CD4-positive, alpha-beta memory T cell (primary cell): ENCODE measurements around the gene TWIST2. TPM values are rescaled to one million over a fixed set of nuclear protein-coding genes. Genes with fewer than 3 reads are reported as not detected.

Source experiments
- CTCF ChIA-PET: fragments of 350-600 bp; sonication (Branson Sonifier 250); formaldehyde crosslinking; loops from one replicate; lab custom pipeline; 2021; ENCODE audit warnings: inconsistent platforms; ENCODE audit not compliant: partially characterized antibody; lab: Charles Lee
- POLR2A ChIA-PET: fragments of 350-600 bp; sonication (Branson Sonifier 250); formaldehyde crosslinking; loops from one replicate; lab custom pipeline; 2021; ENCODE audit not compliant: partially characterized antibody; lab: Charles Lee
- DNase-seq, 5 donors: peaks; one replicate each; pipeline versions ENCODE4 v3.0.0 to v3.0.0-alpha.2; 2020 to 2022; ENCODE audit warnings: mixed read lengths in 1 of 5
- H3K27ac ChIP-seq: one replicate; pipeline ENCODE4 v1.7.0; 2013; ENCODE audit warnings: low read depth, low read length
- H3K27me3 ChIP-seq: 2 replicates; pipeline ENCODE4 v1.7.0; 2013; ENCODE audit warnings: mild to moderate bottlenecking, low read length, moderate library complexity; ENCODE audit not compliant: insufficient read depth
- H3K36me3 ChIP-seq: 2 replicates; pipeline ENCODE4 v1.7.0; 2013; ENCODE audit warnings: mild to moderate bottlenecking, low read length, moderate library complexity; ENCODE audit not compliant: insufficient read depth
- H3K4me1 ChIP-seq: 2 replicates; pipeline ENCODE4 v1.7.0; 2013; ENCODE audit warnings: mild to moderate bottlenecking, low read length, moderate library complexity; ENCODE audit not compliant: insufficient read depth
- H3K4me3 ChIP-seq, 2 donors: one replicate each; pipeline ENCODE4 v1.7.0; 2013; ENCODE audit warnings: low read length in 2 of 2, mild to moderate bottlenecking in 1 of 2
- H3K9me3 ChIP-seq, 2 donors: one replicate each; pipeline ENCODE4 v1.7.0; 2013; ENCODE audit warnings: low read length in 2 of 2, control low read depth in 1 of 2; ENCODE audit not compliant: control insufficient read depth in 1 of 2
- H3K27ac Mint-ChIP-seq, 7 donors: one replicate each; pipeline ENCODE4 v1.8.0; 2020 to 2021; ENCODE audit warnings: mixed read lengths in 7 of 7, mild to moderate bottlenecking in 6 of 7, inconsistent platforms in 3 of 7, moderate library complexity in 3 of 7
- H3K27me3 Mint-ChIP-seq, 2 donors: one replicate each; pipeline ENCODE4 v1.8.0; 2020 to 2021; ENCODE audit warnings: mixed read lengths in 2 of 2
- H3K36me3 Mint-ChIP-seq, 2 donors: one replicate each; pipeline ENCODE4 v1.8.0; 2020 to 2021; ENCODE audit warnings: mixed read lengths in 2 of 2, inconsistent platforms in 1 of 2, mild to moderate bottlenecking in 1 of 2
- H3K4me1 Mint-ChIP-seq, 4 donors: one replicate each; pipeline ENCODE4 v1.8.0; 2020 to 2021; ENCODE audit warnings: mixed read lengths in 4 of 4, mild to moderate bottlenecking in 1 of 4
- H3K4me3 Mint-ChIP-seq, 8 donors: one replicate each; pipeline ENCODE4 v1.8.0; 2020 to 2021; ENCODE audit warnings: mixed read lengths in 8 of 8, mild to moderate bottlenecking in 7 of 8, moderate library complexity in 6 of 8, inconsistent platforms in 3 of 8
- H3K9me3 Mint-ChIP-seq, 8 donors: one replicate each; pipeline ENCODE4 v1.8.0; 2020 to 2021; ENCODE audit warnings: mixed read lengths in 8 of 8, mild to moderate bottlenecking in 5 of 8, inconsistent platforms in 3 of 8, moderate library complexity in 1 of 8
- intact Hi-C: fragments of 100-400 bp; cut with micrococcal nuclease; formaldehyde crosslinking; loops from one replicate; pipeline ENCODE4 v1.15.1; 2023
- polyA plus RNA-seq, 2 donors: library from polyadenylated mRNA; unstranded; fragments of 300-500 nt; fragmentation: Illumina TruSeq; gene quantifications; one replicate each; pipeline ENCODE4 v1.2.3, GENCODE V29; 2021
- total RNA-seq, 2 experiments: library from RNA; stranded (reverse); gene quantifications; one replicate each; pipeline ENCODE4 v1.2.3, GENCODE V29; 2021

Gene TWIST2
- not detected for total RNA-seq
- not detected for polyA plus RNA-seq

DNA sequence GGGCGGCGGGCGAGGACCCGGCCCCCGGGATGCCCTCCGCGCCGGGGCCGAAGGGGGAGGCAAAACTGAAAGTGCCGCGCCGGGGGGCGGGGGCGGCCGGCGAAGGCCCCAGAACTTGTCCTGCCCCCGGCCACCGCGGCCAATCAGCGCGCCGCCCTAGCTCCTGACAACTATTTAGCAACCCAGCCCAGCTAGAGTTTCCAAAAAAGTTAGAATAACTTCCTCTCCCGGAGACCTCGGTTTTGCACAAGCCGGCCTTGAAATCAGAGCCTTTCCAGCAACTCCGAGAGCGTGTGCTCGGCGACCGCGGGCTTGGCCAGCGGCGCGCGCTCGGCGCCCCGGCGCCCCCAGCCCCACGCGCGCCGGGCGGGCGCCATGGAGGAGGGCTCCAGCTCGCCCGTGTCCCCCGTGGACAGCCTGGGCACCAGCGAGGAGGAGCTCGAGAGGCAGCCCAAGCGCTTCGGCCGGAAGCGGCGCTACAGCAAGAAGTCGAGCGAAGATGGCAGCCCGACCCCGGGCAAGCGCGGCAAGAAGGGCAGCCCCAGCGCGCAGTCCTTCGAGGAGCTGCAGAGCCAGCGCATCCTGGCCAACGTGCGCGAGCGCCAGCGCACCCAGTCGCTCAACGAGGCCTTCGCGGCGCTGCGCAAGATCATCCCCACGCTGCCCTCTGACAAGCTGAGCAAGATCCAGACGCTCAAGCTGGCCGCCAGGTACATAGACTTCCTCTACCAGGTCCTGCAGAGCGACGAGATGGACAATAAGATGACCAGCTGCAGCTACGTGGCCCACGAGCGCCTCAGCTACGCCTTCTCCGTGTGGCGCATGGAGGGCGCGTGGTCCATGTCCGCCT, at the start of gene TWIST2:
Gene TWIST2 (plus strand): TSS at position 245 of the 850 bp plus-strand sequence. CDS start 131 bp downstream, at position 376.
- no peaks in the 10 kb centered on the region for H3K4me1 ChIP-seq
- H3K27ac ChIP-seq = no peak within 1 kb of the TSS
- H3K27me3 ChIP-seq = peaks cover 9% of the 10 kb centered on the region
- CTCF ChIA-PET = no interaction called here
- Mint-ChIP-seq H3K27me3 (peaks cover 42 to 53% of the 10 kb centered on the region in 2 donors), H3K4me3 (peak within 1 kb of the TSS in 1 of 8 donors; percentile 20), H3K9me3 (no peaks in the 10 kb centered on the region), H3K36me3 (no peaks in the 10 kb centered on the region), H3K27ac (no peak within 1 kb of the TSS), H3K4me1 (peaks cover 0 to 2% (median 0%) of the 10 kb centered on the region in 4 donors)
- H3K36me3 ChIP-seq = no peaks in the 10 kb centered on the region
- H3K9me3 ChIP-seq = no peaks in the 10 kb centered on the region
- intact Hi-C loops = no loop called here
- no peak for DNase-seq
- POLR2A ChIA-PET = no interaction called here
- H3K4me3 ChIP-seq = no peak within 1 kb of the TSS

GRCh38 chr2:238801791-238802190, 46.1 kb upstream of the TWIST2 start:
- ChIA-PET POLR2A (no interaction called here), CTCF (no interaction called here)
- H3K9me3 ChIP-seq = no peaks in the 10 kb centered on the region
- H3K4me3 ChIP-seq = no peak overlapping the region
- H3K4me1 Mint-ChIP-seq = no peaks in the 10 kb centered on the region
- no peaks in the 10 kb centered on the region for H3K36me3 ChIP-seq
- H3K27me3 Mint-ChIP-seq = peaks cover 10 to 15% of the 10 kb centered on the region in 2 donors
- no peak overlapping the region for H3K27ac ChIP-seq
- intact Hi-C loops = no loop called here
- no peak overlapping the region for H3K4me3 Mint-ChIP-seq
- H3K27me3 ChIP-seq = no peaks in the 10 kb centered on the region
- no peak overlapping the region for H3K27ac Mint-ChIP-seq
- H3K9me3 Mint-ChIP-seq = peaks cover 0 to 6% (median 0%) of the 10 kb centered on the region in 8 donors
- no peaks in the 10 kb centered on the region for H3K36me3 Mint-ChIP-seq
- no peaks in the 10 kb centered on the region for H3K4me1 ChIP-seq
- DNase-seq = no peak

- Histone ChIP-seq H3K4me1 (no peaks in the 10 kb centered on the region), H3K27me3 (no peaks in the 10 kb centered on the region), H3K36me3 (no peaks in the 10 kb centered on the region), H3K27ac (no peak overlapping the region), H3K9me3 (no peaks in the 10 kb centered on the region), H3K4me3 (no peak overlapping the region)
- Mint-ChIP-seq H3K36me3 (no peaks in the 10 kb centered on the region), H3K9me3 (no peaks in the 10 kb centered on the region), H3K27me3 (peaks cover 9 to 14% of the 10 kb centered on the region in 2 donors), H3K4me3 (no peak overlapping the region), H3K4me1 (no peaks in the 10 kb centered on the region), H3K27ac (no peak overlapping the region)
- POLR2A ChIA-PET = no interaction called here
- CTCF ChIA-PET = no interaction called here
- intact Hi-C loops = no loop called here
- no peak for DNase-seq
Observed at GRCh38 chr2:238802957-238803356, 44.9 kb upstream of the TWIST2 start.

- CTCF ChIA-PET = no interaction called here
- intact Hi-C loops = no loop called here
- POLR2A ChIA-PET = no interaction called here
Observed at GRCh38 chr2:238803996-238804870, 43.7 kb upstream of the TWIST2 start.

DNA sequence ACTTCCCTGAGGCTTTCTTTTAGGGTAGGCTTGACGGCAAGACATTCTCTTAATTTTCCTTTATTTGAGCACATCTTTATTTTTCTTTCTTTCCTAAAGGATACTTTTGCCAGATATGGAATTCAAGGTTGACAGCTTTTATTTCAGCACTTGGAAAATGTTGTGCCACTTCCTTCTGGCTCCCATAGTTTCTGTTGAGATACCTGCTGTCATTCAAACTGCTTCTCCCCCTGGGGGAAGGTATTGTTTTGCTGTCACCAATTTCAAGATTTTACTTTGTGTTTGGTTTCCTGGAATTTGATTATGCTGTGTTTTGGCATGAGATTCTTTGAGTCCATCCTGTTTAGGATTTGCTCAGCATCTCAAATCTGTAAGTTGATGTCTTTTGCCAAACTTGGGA, 39.1 kb upstream of the TWIST2 start:
- Histone ChIP-seq H3K27ac (no peak overlapping the region), H3K4me1 (no peaks in the 10 kb centered on the region), H3K9me3 (peaks cover 0 to 3% of the 10 kb centered on the region in 2 donors), H3K27me3 (no peaks in the 10 kb centered on the region), H3K36me3 (no peaks in the 10 kb centered on the region), H3K4me3 (no peak overlapping the region)
- ChIA-PET CTCF (no interaction called here), POLR2A (no interaction called here)
- H3K36me3 Mint-ChIP-seq = peaks cover 0 to 4% of the 10 kb centered on the region in 2 donors
- intact Hi-C loops = no loop called here
- H3K4me3 Mint-ChIP-seq = no peak overlapping the region
- no peak for DNase-seq
- peaks cover 2 to 18% of the 10 kb centered on the region in 2 donors for H3K27me3 Mint-ChIP-seq
- H3K9me3 Mint-ChIP-seq = peaks cover 0 to 15% (median 3%) of the 10 kb centered on the region in 8 donors
- H3K27ac Mint-ChIP-seq = no peak overlapping the region
- no peaks in the 10 kb centered on the region for H3K4me1 Mint-ChIP-seq

More at GRCh38 chr2:238803996-238804870, 43.7 kb upstream of the TWIST2 start:
- Mint-ChIP-seq H3K27ac (no peak overlapping the region), H3K9me3 (peaks cover 0 to 10% (median 3%) of the 10 kb centered on the region in 8 donors), H3K4me1 (no peaks in the 10 kb centered on the region), H3K27me3 (peaks cover 8 to 12% of the 10 kb centered on the region in 2 donors), H3K4me3 (no peak overlapping the region), H3K36me3 (peaks cover 0 to 3% of the 10 kb centered on the region in 2 donors)
- Histone ChIP-seq H3K4me3 (no peak overlapping the region), H3K27ac (no peak overlapping the region), H3K36me3 (no peaks in the 10 kb centered on the region), H3K4me1 (no peaks in the 10 kb centered on the region), H3K27me3 (no peaks in the 10 kb centered on the region), H3K9me3 (peaks cover 0 to 3% of the 10 kb centered on the region in 2 donors)
- DNase-seq = no peak

GRCh38 chr2:238810321-238810720, 37.6 kb upstream of the TWIST2 start:
- Histone ChIP-seq H3K4me1 (no peaks in the 10 kb centered on the region), H3K27ac (no peak overlapping the region), H3K36me3 (no peaks in the 10 kb centered on the region), H3K9me3 (peaks cover 0 to 3% of the 10 kb centered on the region in 2 donors), H3K27me3 (no peaks in the 10 kb centered on the region), H3K4me3 (no peak overlapping the region)
- ChIA-PET CTCF (interaction anchor here (0.7 kb wide), 1 partner anchor 13 kb away, joined by 3 read pairs; no protein-coding TSS in a partner anchor), POLR2A (no interaction called here)
- H3K4me3 Mint-ChIP-seq = no peak overlapping the region
- H3K36me3 Mint-ChIP-seq = peaks cover 0 to 4% of the 10 kb centered on the region in 2 donors
- H3K9me3 Mint-ChIP-seq = peaks cover 0 to 15% (median 3%) of the 10 kb centered on the region in 8 donors
- no peak overlapping the region for H3K27ac Mint-ChIP-seq
- intact Hi-C loops = no loop called here
- no peak for DNase-seq
- no peaks in the 10 kb centered on the region for H3K4me1 Mint-ChIP-seq
- peaks cover 3 to 21% of the 10 kb centered on the region in 2 donors for H3K27me3 Mint-ChIP-seq

DNA sequence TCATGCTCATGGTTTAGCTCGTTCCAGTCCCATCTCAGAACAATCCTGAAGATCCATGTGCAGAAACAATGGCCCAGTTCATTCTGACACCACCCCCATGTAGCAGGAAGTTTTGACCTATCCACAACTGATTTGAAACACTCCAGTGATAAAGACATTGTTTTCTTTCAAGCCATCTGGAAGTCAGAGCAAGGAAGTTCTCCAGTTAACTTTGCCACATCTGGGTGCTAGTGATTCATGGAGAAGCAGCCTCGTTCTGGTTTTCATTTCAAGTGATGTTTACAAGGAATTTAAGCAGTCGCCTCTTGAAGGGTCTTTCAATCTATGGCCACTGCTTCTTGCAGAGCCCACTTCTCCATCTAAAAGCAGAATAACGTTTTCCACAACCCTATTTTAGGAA, 36.6 kb upstream of the TWIST2 start:
- H3K36me3 ChIP-seq = no peaks in the 10 kb centered on the region
- intact Hi-C loops = no loop called here
- no peaks in the 10 kb centered on the region for H3K4me1 ChIP-seq
- POLR2A ChIA-PET = no interaction called here
- no peak overlapping the region for H3K27ac Mint-ChIP-seq
- H3K27me3 ChIP-seq = no peaks in the 10 kb centered on the region
- H3K4me3 Mint-ChIP-seq = no peak overlapping the region
- H3K27ac ChIP-seq = no peak overlapping the region
- CTCF ChIA-PET = no interaction called here
- peaks cover 0 to 3% of the 10 kb centered on the region in 2 donors for H3K9me3 ChIP-seq
- H3K4me1 Mint-ChIP-seq = no peaks in the 10 kb centered on the region
- H3K36me3 Mint-ChIP-seq = peaks cover 0 to 4% of the 10 kb centered on the region in 2 donors
- H3K9me3 Mint-ChIP-seq = peaks cover 0 to 15% (median 3%) of the 10 kb centered on the region in 8 donors
- no peak for DNase-seq
- H3K27me3 Mint-ChIP-seq = peaks cover 5 to 22% of the 10 kb centered on the region in 2 donors
- H3K4me3 ChIP-seq = no peak overlapping the region
